GM18520 (cell line): ENCODE measurements around the gene PRPF18.

ENCODE experiments used
- ATAC-seq: cut with Tn5 transposase; IDR thresholded peaks from one replicate; pipeline ENCODE4 v1.9.1; 2021; ENCODE audit not compliant: unreplicated experiment

The PRPF18 gene

DNA sequence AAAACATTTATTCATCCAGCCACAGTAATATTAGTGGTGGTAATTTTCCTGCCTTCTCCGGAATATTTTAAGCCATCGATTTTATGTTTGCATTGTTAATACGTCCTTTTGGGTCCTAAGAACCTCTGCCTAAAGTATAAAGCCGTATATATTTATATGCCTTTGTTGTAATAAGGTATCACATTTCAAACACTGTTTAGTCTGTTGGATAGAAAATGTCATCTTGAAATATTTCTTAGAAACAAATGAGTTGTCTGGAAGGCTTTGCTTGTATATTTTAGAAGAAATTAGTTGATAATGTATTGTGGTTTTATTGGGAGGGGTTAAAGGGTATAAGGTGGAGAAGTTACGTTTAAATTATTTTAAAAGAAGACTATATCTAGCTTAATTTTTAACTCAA, 11.1 kb downstream of the PRPF18 start:
- ATAC-seq = no peak

DNA sequence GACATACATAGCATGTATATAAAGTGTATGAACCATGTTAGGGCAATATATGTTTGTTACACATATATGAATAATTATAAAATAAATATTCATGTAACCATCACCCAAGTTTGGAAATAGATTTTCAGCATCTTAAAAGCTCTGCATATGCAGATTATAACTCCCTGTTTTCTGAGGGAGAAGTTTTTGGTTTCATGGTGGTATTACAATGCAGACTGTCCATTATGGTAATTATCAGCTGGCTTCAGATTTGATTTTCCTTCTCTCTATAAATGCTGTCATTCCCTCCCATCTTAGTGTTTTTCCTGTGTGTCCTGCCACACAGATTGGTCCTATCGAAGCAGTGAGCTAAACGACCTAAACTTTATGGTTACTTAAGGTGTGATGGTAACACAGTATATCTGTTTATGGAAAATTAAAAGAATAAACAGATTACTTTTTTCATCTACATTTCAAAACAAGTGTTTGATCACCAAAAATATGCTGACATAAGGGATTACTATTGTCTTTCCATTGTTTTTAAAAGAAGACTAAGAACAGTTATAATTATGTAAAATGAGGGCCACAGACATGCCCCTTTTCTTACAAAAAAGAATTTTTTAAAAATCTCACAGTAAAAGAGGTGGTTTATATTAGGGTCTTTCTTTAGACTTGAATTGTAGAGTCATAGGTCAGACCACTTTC, 17.7 kb downstream of the PRPF18 start:
- ATAC-seq = no peak

DNA sequence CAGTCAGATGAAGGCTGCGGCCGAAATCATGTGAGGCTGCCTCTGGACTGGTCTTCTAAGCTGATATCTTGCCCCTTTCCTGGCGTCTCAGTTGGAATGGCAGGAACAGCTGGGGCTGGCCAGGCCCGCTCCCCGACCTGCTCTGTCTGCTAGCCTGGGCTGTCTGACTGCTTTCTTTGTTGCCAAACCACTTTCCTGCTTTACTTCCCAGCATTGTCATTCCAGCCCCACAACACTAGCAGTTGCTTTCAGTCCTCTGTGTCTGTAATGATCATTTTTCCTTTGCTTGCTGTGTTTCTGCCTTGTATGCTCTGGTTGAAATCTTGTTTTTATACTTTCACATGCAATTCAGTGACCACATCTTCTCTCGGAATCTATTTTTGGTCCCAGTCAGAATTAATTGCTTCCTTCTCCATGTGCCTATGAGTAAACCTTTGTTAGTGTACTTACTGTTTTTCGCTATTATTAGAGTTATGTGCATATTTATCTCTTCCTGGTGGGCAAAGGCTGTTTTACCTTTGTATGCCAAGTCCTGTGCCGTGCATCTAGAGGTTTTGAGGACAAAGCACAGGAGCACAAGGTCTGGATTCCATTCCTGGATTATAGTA, 21.6 kb downstream of the PRPF18 start:
- ATAC-seq = no peak

DNA sequence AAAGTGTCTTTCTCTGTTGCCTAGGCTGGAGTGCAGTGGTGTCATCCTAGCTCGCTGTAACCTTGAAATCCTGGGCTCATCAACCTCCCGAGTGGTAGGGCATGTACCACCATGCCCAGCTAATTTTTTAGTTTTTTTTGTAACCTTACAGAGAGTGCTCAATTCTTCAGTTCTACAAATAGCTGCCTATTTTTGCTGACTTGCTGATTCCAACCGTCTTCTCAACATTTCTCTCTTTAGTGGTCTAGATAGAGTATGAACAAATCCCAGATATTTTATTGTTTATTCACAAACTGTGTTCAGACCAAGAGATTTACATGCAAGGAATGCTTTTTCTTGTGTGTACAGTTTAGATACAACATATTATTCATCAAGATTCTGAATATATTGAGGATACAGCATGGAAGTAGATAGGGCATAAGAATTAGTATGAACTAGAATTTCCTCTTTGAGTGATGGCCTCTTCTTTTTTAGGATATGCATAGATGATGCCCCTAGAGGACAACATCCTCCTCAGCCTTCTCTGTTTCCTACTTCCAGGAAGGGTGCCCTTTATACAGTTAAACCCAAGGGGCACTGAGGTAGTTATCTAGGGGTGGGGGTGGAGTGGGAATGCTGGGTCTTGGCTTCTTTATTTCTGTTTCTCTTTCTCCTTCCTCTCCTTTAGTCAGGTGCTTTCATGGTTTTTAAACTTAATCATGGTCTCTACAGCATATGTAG, 26.0 kb downstream of the PRPF18 start:
- ATAC-seq = no peak

DNA sequence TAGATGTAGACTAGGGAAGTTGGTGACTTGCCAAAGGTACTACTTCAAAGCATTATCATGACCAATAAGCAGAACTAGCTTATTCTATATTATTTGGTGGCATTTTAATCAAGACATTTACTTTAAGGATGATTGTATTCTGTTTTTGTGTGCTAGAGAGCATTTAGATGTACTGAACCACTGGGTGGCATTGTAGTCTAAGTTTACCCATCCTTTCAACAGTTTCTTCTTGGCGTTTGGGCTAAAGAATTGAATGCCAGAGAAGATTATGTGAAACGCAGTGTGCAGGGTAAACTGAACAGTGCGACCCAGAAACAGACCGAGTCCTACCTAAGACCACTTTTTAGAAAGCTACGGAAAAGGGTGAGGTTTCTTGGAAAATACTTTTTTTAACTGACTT, 26.8 kb downstream of the PRPF18 start:
- ATAC-seq = no peak

DNA sequence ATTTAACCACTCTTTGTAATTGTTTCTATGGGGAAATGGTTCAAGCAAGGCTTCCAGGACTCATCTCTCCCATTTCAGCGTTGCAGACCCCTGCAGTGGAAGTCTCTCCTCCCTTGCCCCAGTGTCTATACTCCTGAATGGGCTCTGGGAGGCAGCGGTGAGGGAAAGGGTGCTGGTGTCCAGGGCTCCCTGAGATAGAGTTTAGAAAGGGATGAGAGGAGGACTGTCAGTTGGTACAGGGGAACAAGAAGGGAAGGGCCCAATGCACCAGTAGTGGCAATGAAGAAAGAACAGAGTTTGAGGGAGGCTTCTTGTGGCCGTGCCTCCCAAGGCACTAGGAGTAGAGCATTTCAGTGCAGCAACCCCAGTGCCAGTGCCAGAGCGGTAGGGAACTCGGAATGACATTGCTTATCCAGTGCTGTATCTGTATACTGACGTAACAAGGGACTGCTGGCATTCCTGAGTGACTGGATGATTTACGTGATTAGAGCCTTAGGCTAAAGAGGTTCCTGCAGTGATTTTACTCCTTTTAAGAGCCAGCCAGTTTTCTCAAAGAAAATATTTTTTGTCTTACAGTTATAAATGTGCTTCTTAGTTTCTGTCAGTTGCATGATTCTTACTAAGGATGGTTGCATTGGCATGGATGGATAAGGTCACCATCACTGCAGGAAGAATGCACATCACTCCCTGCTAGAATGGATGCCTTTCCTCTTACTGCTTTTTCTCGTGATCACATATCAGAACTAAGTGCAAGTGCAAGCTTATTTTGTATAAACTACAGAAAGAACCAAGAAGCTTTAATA, 28.0 kb downstream of the PRPF18 start:
- no peak for ATAC-seq

DNA sequence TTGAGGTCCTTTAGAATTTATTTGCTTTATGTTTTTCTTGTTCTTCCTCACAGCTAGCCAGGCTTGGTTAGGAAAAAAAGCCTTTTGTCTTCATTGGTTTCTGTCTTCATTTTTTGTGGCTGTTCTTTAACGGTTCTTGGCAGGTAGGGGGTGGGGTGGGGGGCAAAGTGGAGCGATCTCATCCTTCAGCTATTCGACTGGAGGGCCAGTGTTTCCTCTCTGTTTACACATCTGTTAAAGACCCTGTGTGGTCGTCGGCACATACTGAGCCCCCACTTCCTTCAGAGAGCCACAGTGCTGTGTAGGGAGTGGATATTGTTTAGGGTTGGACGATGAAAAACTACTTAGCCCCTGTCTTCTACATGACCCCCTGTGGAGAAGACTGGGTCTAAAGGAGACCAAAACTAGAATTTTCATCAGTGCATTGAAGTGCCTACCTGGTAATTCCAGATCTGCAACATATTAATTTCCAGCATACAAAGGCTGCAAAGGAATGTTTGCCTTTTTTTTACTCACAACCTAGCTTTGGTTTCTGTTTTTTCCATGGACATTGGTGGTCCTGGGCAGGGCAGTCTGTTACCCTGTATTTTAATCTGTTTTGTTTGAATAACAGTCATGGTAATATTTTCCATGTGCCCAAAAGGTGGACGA, 29.0 kb downstream of the PRPF18 start:
- no peak for ATAC-seq

DNA sequence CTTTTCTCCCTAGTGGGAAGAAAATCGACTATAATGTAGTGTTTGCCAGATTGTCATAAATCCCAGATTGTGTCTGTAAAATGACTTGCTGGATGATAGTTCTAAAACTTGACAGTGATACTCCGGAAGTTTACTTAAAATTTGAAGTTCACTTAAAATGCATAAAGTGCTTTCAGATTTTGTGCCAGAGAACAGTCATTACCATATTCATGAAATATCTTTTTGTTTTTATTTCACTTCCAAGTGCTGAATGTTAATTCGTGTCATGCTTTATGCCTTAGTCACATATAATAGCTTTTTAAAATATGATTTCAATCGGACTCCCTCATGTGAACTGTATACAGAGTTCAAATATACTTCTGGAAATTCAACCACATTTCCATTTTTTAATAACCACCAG, 30.4 kb downstream of the PRPF18 start:
- ATAC-seq = no peak

DNA sequence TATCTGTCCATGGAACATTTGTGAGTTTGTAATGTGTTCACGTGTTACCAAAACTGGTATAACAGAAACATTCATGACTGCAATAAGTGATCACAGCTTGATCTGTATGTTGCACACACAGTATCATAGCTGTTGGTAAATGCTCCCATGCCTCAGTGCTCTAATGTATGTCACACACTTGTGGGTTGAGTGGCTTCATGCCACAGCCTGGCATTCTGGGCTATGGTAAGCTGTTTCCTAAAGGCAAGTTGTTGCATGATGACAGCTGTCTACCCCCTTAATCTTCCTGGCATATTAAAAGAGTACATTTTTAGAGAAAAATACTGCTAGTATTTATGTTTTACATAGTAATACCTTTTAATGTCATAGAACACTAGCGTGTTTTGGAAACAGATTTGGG, 35.2 kb downstream of the PRPF18 start:
- ATAC-seq = no peak

DNA sequence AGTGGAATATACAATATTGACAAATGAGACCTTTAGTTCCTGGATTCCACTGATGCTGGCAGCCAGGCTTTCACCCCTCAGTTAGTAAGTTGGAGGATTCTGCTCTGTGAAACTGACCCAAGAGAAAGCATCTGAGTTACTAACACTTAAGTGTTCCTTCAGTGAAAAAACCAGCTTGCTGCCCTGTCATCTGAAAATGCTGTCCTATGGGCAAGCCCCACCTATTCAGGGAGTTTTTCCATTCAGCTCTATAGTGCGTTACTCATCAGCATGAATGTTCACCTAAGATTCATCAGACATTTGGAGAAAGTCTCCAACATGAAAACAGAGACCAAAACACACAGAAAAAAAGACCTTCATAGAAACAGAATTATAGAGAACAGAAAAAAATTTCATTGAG, 37.9 kb downstream of the PRPF18 start:
- ATAC-seq = no peak

DNA sequence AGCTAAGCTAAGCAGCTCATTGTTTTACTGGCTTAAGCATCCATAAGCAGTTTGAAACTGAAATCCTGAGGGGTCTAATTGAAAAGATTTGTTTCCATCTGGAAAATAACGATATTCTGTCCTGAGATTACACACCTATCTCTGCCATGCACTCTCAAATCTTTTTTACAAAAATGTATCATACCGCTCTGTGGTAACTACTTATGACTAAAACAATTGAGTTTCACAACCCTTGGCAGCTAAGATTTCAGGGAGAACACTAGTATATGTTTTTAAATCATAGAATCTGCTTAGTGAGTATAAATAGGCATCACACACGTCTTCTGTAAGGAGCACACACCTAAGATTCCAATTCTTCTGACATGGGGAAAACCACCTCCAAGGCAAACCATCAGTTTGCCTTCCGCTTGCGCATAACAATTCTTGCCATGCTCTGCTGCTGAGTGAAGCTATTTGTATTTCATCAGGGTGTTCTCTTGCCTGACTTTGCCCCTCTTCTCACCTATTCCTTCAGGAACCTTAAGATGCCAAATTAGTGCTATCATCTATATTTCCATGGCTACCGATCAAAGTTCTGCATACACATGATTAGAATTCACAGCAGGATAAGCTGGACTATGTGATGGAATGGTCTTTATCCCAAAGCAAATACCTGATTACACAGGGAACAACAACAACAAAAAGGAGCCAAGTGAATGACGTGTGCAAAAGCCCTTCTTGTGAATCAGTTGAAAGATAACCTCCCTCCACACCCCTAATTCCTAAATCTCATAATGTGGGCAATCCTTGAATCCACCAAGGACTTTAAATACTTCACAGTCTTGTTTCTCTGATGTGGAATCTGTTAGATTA, 40.9 kb downstream of the PRPF18 start:
- ATAC-seq = no peak

DNA sequence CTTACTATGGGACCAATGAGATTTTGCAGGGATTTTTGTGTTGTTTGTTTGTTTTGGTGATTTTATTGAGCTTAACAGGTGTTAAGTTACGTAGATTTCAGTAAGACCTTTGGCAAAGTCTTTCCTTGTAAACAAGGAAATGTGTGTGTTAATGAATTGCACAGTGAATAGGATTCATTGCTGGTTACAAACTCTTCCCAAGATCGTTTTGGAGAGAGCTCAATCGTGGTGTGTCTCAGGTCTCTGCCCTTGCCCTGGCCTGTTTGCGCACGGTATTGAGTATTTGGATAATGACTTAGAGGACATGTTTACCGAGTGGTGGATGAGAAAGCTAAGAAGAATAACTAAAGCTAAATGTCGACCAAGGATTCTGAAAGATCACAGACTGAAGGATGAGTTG, 41.9 kb downstream of the PRPF18 start:
- ATAC-seq = no peak

DNA sequence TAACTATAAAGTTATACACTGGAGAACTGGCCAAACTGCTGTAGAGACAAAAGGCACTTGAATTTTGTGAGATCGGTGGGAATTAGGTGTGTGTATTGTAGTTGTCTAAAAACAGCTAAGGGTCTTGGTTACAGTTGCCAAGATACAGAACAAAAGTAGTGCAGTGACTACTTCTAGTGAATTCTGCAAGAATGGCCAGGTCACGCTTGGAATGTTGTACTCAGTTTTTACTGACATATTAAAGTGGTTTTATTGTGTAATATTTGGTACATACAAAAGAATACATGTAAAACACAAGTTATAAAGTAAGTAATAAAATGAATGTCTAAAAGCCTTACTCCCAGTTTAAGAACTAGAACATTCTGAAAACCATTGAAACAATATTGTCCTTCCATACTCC, 42.4 kb downstream of the PRPF18 start:
- ATAC-seq = no peak

DNA sequence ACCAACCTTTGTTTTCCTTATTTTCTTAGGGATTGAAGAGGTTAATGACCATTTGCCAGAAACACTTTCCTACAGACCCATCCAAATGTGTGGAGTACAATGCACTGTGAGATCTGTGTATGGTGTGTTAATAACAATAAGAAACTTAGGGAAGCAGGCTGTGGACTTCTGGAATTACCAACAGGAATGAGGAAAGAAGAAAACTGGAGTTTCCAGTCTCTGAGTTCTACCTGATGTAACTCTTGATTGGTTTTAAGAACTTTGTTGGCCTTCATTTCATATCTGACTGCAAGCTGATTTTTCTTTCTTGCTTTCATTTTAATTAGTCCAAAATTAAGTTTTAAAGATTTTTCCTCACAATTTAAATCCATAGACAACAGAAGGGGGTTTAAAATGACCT, 43.5 kb downstream of the PRPF18 start:
- no peak for ATAC-seq

DNA sequence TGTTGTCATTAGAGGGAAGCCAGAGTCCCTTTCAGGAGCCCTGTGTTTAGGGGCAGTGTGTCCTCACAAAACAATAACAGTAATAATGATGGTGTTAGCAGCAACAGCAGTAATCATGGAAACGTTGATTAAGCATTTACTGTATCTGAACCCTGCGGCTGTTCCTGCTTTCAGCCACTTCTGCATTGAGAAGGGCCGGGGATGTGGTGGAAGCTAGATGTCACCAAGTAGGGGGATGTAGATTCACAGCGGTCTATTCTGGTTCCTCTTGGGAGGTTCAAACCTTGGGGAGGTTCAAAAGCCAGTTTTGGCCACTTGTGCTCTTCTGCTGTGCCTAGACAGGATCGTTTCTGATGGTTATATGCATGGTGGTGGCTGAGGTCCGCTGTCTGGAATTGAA, 44.8 kb downstream of the PRPF18 start:
- ATAC-seq = no peak

DNA sequence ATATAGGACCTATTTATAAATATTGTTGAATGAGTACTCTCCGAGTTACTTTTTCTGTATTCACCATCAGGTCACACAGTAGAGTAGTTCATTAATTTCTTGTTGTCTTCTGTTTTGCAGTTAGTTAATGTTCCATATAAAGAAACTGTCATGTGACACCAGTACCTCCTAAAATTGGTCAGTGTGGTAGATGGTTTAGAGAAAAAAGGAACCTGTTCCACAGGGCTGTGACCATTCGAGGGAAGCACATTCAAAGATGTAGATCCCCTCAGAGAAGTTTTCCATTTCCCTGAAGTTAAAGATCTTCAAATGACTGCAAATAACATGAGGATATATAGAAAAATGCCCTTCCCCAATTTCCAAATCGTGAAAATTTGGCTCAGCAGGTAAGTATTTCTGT, 45.7 kb downstream of the PRPF18 start:
- ATAC-seq = no peak

DNA sequence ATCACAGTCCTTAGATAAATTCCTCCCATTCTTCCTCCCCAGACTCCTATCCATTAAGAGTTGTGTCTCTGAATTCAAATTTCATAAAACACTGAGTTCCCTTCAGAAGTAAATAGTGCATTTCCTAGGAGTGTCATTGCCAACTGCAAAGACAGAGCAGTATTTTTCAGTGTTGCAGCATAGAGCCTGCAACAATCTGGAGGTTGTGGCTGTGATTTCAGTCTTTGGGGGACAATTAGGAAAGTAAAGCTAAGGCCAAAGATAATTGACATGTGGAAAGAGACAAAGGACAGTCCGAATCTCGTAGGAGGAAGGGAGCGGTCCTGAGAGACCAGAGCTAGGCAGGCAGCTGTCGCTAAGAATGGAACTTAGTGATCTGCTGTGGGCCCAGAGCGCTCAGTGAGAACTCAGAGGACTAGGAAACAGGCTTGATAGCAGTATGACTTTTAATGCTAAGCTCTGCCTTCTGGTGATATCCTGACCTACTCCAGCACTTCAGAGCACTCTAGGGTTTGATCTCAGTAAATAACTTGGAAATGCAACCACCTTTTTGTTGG, 46.2 kb downstream of the PRPF18 start:
- ATAC-seq = no peak

DNA sequence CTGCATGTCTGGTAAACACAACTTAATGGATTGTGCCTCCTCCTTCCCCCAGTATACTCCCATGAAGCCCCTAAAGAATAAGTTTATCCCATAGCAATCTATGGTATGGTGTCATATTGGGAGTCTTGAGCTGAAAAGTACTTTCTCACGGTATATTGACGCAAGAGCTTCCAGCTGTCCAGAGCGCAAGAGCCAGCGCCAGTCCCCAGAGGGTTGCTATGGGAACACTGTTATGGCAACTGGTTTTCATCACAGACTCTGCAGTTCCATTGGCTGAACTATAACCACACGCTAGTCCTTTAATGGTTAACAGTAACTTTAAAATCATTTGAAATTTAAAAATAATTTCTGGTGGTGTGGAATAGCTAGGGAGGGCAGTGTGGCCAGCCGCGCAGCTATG, 46.9 kb downstream of the PRPF18 start:
- no peak for ATAC-seq

DNA sequence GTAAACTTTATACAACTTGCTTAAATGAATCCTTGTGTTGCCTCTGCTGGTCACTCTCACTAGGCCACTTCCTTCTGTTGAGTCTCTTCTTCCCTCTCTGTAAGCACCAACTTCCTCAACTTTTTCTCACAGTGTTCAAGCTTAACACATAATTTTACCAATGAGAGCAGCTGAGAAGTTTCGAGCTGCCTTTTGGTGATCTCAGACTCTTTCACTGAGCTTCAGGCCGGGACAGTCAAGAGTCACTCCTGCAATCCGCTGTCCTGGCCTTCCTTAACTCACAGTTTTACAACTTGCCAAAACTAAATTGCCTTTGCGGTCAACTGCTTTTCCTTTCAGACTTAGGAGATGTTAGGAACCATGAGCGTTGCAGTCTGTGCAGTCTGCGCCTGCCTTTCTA, 47.4 kb downstream of the PRPF18 start:
- no peak for ATAC-seq

DNA sequence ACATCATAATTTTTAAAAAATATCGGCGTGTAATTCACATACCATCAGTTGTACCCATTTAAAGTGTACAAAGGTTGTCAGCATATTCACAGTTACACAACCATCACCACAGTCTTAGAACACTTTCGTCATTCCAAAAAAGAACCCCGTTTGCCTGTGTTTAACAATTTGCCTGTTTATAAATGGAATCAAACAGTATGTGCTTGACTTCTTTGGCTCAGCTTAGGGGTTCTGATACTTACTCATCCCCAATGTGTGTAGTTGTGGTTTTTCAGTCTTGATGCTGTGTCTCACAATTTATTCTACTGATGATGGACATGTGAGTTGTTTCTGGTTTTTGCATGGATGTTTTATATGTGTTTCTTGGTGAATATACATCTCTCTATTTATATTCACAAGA, 50.0 kb downstream of the PRPF18 start:
- ATAC-seq = no peak
